Keratinocyte (primary cell): Measurements from ENCODE around the gene ANKS1B. TPM values are rescaled to one million over a fixed set of nuclear protein-coding genes. Genes with fewer than 3 reads are reported as not detected.

Source experiments
- DNase-seq: peaks from one replicate; pipeline ENCODE4 v3.0.0-alpha.2; 2011; ENCODE audit warnings: low read depth, missing footprints, low spot score
- FAIRE-seq: peaks from 2 replicates; lab custom pipeline; 2011; peaks lifted over from hg19 to GRCh38; lab: Jason Lieb, UNC
- H2AFZ ChIP-seq: 2 replicates; pipeline ENCODE4 v1.6.0; 2012; ENCODE audit warnings: low read length, control low read depth, inconsistent platforms; ENCODE audit not compliant: control insufficient read depth
- H3K27ac ChIP-seq: 2 replicates; pipeline ENCODE4 v1.5.1; 2011; ENCODE audit warnings: low read length; ENCODE audit not compliant: control insufficient read depth, insufficient read depth
- H3K27me3 ChIP-seq: 3 replicates; pipeline ENCODE4 v1.6.0; 2011; ENCODE audit warnings: low read length; ENCODE audit not compliant: control insufficient read depth, insufficient read depth; ENCODE audit errors: extremely low read depth
- H3K36me3 ChIP-seq, 2 experiments: 2 replicates in 1 of 2; 3 replicates in 1 of 2; pipeline ENCODE4 v1.5.1; 2011; ENCODE audit warnings: low read length in 2 of 2, mild to moderate bottlenecking in 1 of 2; ENCODE audit not compliant: control insufficient read depth in 2 of 2, insufficient read depth in 2 of 2; ENCODE audit errors: extremely low read depth in 1 of 2
- H3K4me1 ChIP-seq: 3 replicates; pipeline ENCODE4 v1.5.1; 2011; ENCODE audit warnings: low read length; ENCODE audit not compliant: control insufficient read depth, insufficient read depth; ENCODE audit errors: extremely low read depth
- H3K4me2 ChIP-seq: 3 replicates; pipeline ENCODE4 v1.6.0; 2011; ENCODE audit warnings: low read depth, low read length; ENCODE audit not compliant: control insufficient read depth, insufficient read depth; ENCODE audit errors: extremely low read depth
- H3K4me3 ChIP-seq, 3 experiments: fragments of 200-600 bp in 1 of 3; sonication (generic) in 1 of 3; 2 replicates in 2 of 3; 3 replicates in 1 of 3; pipeline ENCODE4 v1.5.1; 2011 to 2016; ENCODE audit warnings: low read length in 3 of 3, mild to moderate bottlenecking in 3 of 3, control low read depth in 2 of 3, inconsistent platforms in 1 of 3, low read depth in 1 of 3, mixed read lengths in 1 of 3, mixed run types in 1 of 3, moderate library complexity in 1 of 3; ENCODE audit not compliant: control insufficient read depth in 2 of 3, insufficient read depth in 2 of 3; ENCODE audit errors: extremely low read depth in 1 of 3
- H3K79me2 ChIP-seq: 2 replicates; pipeline ENCODE4 v1.6.0; 2012; ENCODE audit warnings: low read length; ENCODE audit not compliant: control insufficient read depth, insufficient read depth
- H3K9ac ChIP-seq: 3 replicates; pipeline ENCODE4 v1.6.0; 2011; ENCODE audit warnings: low read length; ENCODE audit not compliant: control insufficient read depth, insufficient read depth; ENCODE audit errors: extremely low read depth
- H3K9me1 ChIP-seq: 3 replicates; pipeline ENCODE4 v1.6.0; 2011; ENCODE audit warnings: low read length; ENCODE audit not compliant: control insufficient read depth, insufficient read depth; ENCODE audit errors: extremely low read depth
- H3K9me3 ChIP-seq: 2 replicates; pipeline ENCODE4 v1.5.1; 2012; ENCODE audit warnings: low read depth, low read length; ENCODE audit not compliant: control insufficient read depth
- H4K20me1 ChIP-seq: 3 replicates; pipeline ENCODE4 v1.6.0; 2011; ENCODE audit warnings: low read length; ENCODE audit not compliant: control insufficient read depth, insufficient read depth; ENCODE audit errors: extremely low read depth
- EZH2 ChIP-seq: IDR thresholded peaks from one replicate; pipeline ENCODE4 v1.6.1; 2012; ENCODE audit warnings: inconsistent platforms, mild to moderate bottlenecking, low read length, moderate library complexity
- dilution Hi-C: fragments of 300-500 bp; cut with MboI; formaldehyde crosslinking; loops from one replicate; pipeline ENCODE4 v1.7.0; 2020; ENCODE audit warnings: low sequenced_read_pairs; ENCODE audit not compliant: extremely low pct_ligation_motif_present
- polyA plus RNA-seq, 5 experiments: library from polyadenylated mRNA; depleted of rRNA in 3 of 5; stranded (reverse) in 3 of 5; stranded (forward) in 1 of 5; unstranded in 1 of 5; fragments of >200 nt; gene quantifications; 1 replicate in 1 of 5; 2 replicates in 3 of 5; 3 replicates in 1 of 5; pipeline versions ENCODE4 v1.2.1 to v1.2.3, GENCODE V29; 2011 to 2012; ENCODE audit warnings: missing spikeins in 2 of 5, low read depth in 1 of 5, low replicate concordance in 1 of 5
- TF ChIP-seq, protein P1 (sequence below), 3 experiments: IDR thresholded peaks in 1 of 3; conservative IDR thresholded peaks in 1 of 3; optimal IDR thresholded peaks in 1 of 3; 2 replicates in 2 of 3; 3 replicates in 1 of 3; pipeline versions ENCODE3 to v1.5.1; 2011; ENCODE audit warnings: low read length in 3 of 3, mild to moderate bottlenecking in 3 of 3, moderate library complexity in 2 of 3, control low read depth in 1 of 3, inconsistent platforms in 1 of 3; ENCODE audit not compliant: insufficient read depth in 2 of 3; ENCODE audit errors: extremely low read depth in 1 of 3

ANKS1B gene
- polyA plus RNA-seq, 1 donor (not counting 4 experiments of a cell fraction or from before 2014, with no cell fraction given) = not detected

- Histone ChIP-seq H3K9ac (no peak overlapping the region), H3K4me1 (peaks cover 4% of the 10 kb centered on the region), H3K36me3 (no peaks in the 10 kb centered on the region), H4K20me1 (no peaks in the 10 kb centered on the region), H2AFZ (no peak overlapping the region), H3K79me2 (no peaks in the 10 kb centered on the region), H3K4me3 (no peak overlapping the region), H3K4me2 (no peak overlapping the region), H3K9me3 (no peaks in the 10 kb centered on the region), H3K27me3 (no peaks in the 10 kb centered on the region), H3K9me1 (no peaks in the 10 kb centered on the region), H3K27ac (no peak overlapping the region)
- DNase-seq = no peak
- dilution Hi-C loops = loop anchor here (25.0 kb wide), 1 partner anchor 379 kb away; no protein-coding TSS in a partner anchor
- no peak for TF ChIP-seq EZH2
- TF ChIP-seq, protein P1, sequence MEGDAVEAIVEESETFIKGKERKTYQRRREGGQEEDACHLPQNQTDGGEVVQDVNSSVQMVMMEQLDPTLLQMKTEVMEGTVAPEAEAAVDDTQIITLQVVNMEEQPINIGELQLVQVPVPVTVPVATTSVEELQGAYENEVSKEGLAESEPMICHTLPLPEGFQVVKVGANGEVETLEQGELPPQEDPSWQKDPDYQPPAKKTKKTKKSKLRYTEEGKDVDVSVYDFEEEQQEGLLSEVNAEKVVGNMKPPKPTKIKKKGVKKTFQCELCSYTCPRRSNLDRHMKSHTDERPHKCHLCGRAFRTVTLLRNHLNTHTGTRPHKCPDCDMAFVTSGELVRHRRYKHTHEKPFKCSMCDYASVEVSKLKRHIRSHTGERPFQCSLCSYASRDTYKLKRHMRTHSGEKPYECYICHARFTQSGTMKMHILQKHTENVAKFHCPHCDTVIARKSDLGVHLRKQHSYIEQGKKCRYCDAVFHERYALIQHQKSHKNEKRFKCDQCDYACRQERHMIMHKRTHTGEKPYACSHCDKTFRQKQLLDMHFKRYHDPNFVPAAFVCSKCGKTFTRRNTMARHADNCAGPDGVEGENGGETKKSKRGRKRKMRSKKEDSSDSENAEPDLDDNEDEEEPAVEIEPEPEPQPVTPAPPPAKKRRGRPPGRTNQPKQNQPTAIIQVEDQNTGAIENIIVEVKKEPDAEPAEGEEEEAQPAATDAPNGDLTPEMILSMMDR (optimal IDR thresholded peaks at IDR 0.05 in 1 of 3, IDR thresholded peaks at IDR 0.05 in 1 of 3, conservative IDR thresholded peaks at IDR 0.05 in 1 of 3; ENCODE audit: extremely low read depth in 1 of 3, insufficient read depth in 2 of 3, low read length in 3 of 3) = no peak
- no peak for FAIRE-seq
Observed at GRCh38 chr12:99766408-99766807, 218.3 kb downstream of the ANKS1B start.

- no peaks in the 10 kb centered on the region for H3K36me3 ChIP-seq
- H3K4me2 ChIP-seq = no peak overlapping the region
- H3K9ac ChIP-seq = no peak overlapping the region
- H3K79me2 ChIP-seq = no peaks in the 10 kb centered on the region
- no peak overlapping the region for H3K27ac ChIP-seq
- DNase-seq (no peak), FAIRE-seq (no peak)
- H3K4me1 ChIP-seq = peaks cover 4% of the 10 kb centered on the region
- H3K9me3 ChIP-seq = no peaks in the 10 kb centered on the region
- H3K9me1 ChIP-seq = no peaks in the 10 kb centered on the region
- dilution Hi-C loops = loop anchor here (25.0 kb wide), 1 partner anchor 378 kb away; no protein-coding TSS in a partner anchor
- TF ChIP-seq, protein P1 (optimal IDR thresholded peaks at IDR 0.05 in 1 of 3, IDR thresholded peaks at IDR 0.05 in 1 of 3, conservative IDR thresholded peaks at IDR 0.05 in 1 of 3; ENCODE audit: extremely low read depth in 1 of 3, insufficient read depth in 2 of 3, low read length in 3 of 3) = no peak
- no peak for TF ChIP-seq EZH2
- no peaks in the 10 kb centered on the region for H4K20me1 ChIP-seq
- H3K4me3 ChIP-seq = no peak overlapping the region
- H3K27me3 ChIP-seq = no peaks in the 10 kb centered on the region
- no peak overlapping the region for H2AFZ ChIP-seq
Observed at GRCh38 chr12:99765469-99766114, 219.1 kb downstream of the ANKS1B start.
